H9 (cell line): ENCODE results near the gene ANGPTL8. TPM values are rescaled to one million over a fixed set of nuclear protein-coding genes. Genes with fewer than 3 reads are reported as not detected.

Experiments
- DNase-seq: peaks from one replicate; pipeline ENCODE4 v3.0.0-alpha.2; 2017
- H2AFZ ChIP-seq: one replicate; pipeline ENCODE4 v1.6.1; 2013; ENCODE audit warnings: mild to moderate bottlenecking, low read length, control low read depth, moderate library complexity
- H2AK5ac ChIP-seq: 2 replicates; pipeline ENCODE4 v1.6.1; 2013; ENCODE audit warnings: low read length, control low read depth, mixed read lengths; ENCODE audit not compliant: insufficient read length
- H2BK120ac ChIP-seq: one replicate; pipeline ENCODE4 v1.6.1; 2013; ENCODE audit warnings: low read depth, mild to moderate bottlenecking, low read length, control low read depth, inconsistent platforms; ENCODE audit not compliant: poor library complexity, severe bottlenecking
- H2BK12ac ChIP-seq: 2 replicates; pipeline ENCODE4 v1.6.1; 2013; ENCODE audit warnings: low read length, control low read depth, mixed read lengths, low read depth; ENCODE audit not compliant: insufficient read length
- H2BK15ac ChIP-seq: 2 replicates; pipeline ENCODE4 v1.6.1; 2013; ENCODE audit warnings: low read depth, low read length, control low read depth
- H2BK20ac ChIP-seq: one replicate; pipeline ENCODE4 v1.6.1; 2013; ENCODE audit warnings: low read depth, mild to moderate bottlenecking, low read length, control low read depth, inconsistent platforms; ENCODE audit not compliant: poor library complexity, severe bottlenecking
- H2BK5ac ChIP-seq: 2 replicates; pipeline ENCODE4 v1.6.1; 2013; ENCODE audit warnings: low read length, control low read depth, mixed read lengths; ENCODE audit not compliant: insufficient read length
- H3K14ac ChIP-seq: 2 replicates; pipeline ENCODE4 v1.6.1; 2013; ENCODE audit warnings: low read length, control low read depth; ENCODE audit not compliant: insufficient read depth
- H3K18ac ChIP-seq: 2 replicates; pipeline ENCODE4 v1.6.1; 2013; ENCODE audit warnings: low read depth, mild to moderate bottlenecking, mixed read lengths, low read length, control low read depth; ENCODE audit not compliant: insufficient read length
- H3K23ac ChIP-seq: 2 replicates; pipeline ENCODE4 v1.6.1; 2013; ENCODE audit warnings: low read length, control low read depth, mixed read lengths, low read depth; ENCODE audit not compliant: insufficient read length
- H3K23me2 ChIP-seq: 2 replicates; pipeline ENCODE4 v1.6.1; 2013; ENCODE audit warnings: low read depth, mild to moderate bottlenecking, mixed read lengths, low read length, control low read depth; ENCODE audit not compliant: insufficient read length, poor library complexity, severe bottlenecking
- H3K27ac ChIP-seq: 2 replicates; pipeline ENCODE4 v1.5.1; 2013; ENCODE audit warnings: low read length, control low read depth, mixed read lengths, low read depth; ENCODE audit not compliant: insufficient read length
- H3K27me3 ChIP-seq: 2 replicates; pipeline ENCODE4 v1.6.1; 2013; ENCODE audit warnings: low read length, control low read depth, inconsistent platforms; ENCODE audit not compliant: insufficient read depth
- H3K4ac ChIP-seq: 2 replicates; pipeline ENCODE4 v1.6.1; 2013; ENCODE audit warnings: low read depth, mild to moderate bottlenecking, control low read depth, inconsistent platforms, low read length, moderate library complexity
- H3K4me1 ChIP-seq: 2 replicates; pipeline ENCODE4 v1.6.1; 2013; ENCODE audit warnings: low read length, control low read depth, inconsistent platforms; ENCODE audit not compliant: insufficient read depth
- H3K4me2 ChIP-seq: 2 replicates; pipeline ENCODE4 v1.6.1; 2013; ENCODE audit warnings: low read length, control low read depth, mixed read lengths; ENCODE audit not compliant: insufficient read length, insufficient read depth
- H3K56ac ChIP-seq: 2 replicates; pipeline ENCODE4 v1.6.1; 2013; ENCODE audit warnings: low read depth, mild to moderate bottlenecking, mixed read lengths, low read length, control low read depth; ENCODE audit not compliant: insufficient read length
- H3K79me1 ChIP-seq: 2 replicates; pipeline ENCODE4 v1.6.1; 2013; ENCODE audit warnings: low read depth, mild to moderate bottlenecking, moderate library complexity, low read length, control low read depth, inconsistent platforms; ENCODE audit not compliant: insufficient read depth, poor library complexity, severe bottlenecking
- H3K79me2 ChIP-seq: 2 replicates; pipeline ENCODE4 v1.6.1; 2013; ENCODE audit warnings: low read length, control low read depth, inconsistent platforms; ENCODE audit not compliant: insufficient read depth
- H3K9ac ChIP-seq: 2 replicates; pipeline ENCODE4 v1.6.1; 2013; ENCODE audit warnings: low read length, control low read depth, mixed read lengths; ENCODE audit not compliant: insufficient read length; ENCODE audit errors: extremely low read depth
- H3K9me3 ChIP-seq: one replicate; pipeline ENCODE4 v1.6.1; 2013; ENCODE audit warnings: low read depth, low read length, inconsistent platforms; ENCODE audit not compliant: control insufficient read depth
- H3T11ph ChIP-seq: one replicate; pipeline ENCODE4 v1.6.1; 2013; ENCODE audit warnings: mild to moderate bottlenecking, low read length, control low read depth, inconsistent platforms
- H4K20me1 ChIP-seq: one replicate; pipeline ENCODE4 v1.6.1; 2013; ENCODE audit not compliant: control insufficient read depth, insufficient read length, insufficient read depth
- H4K5ac ChIP-seq: 2 replicates; pipeline ENCODE4 v1.6.1; 2013; ENCODE audit warnings: low read depth, mild to moderate bottlenecking, mixed read lengths, low read length, control low read depth; ENCODE audit not compliant: insufficient read length
- H4K8ac ChIP-seq: replicated peaks from 2 replicates; pipeline ENCODE4 v1.6.1; 2013; ENCODE audit warnings: low read length, control low read depth, mixed read lengths, low read depth; ENCODE audit not compliant: insufficient read length
- H4K91ac ChIP-seq: 2 replicates; pipeline ENCODE4 v1.6.1; 2013; ENCODE audit warnings: low read depth, mild to moderate bottlenecking, moderate library complexity, mixed read lengths, low read length, control low read depth; ENCODE audit not compliant: insufficient read length
- H3K27ac Mint-ChIP-seq, 3 experiments: 2 replicates in 2 of 3; 3 replicates in 1 of 3; pipeline ENCODE4 v1.8.0; 2020 to 2021; ENCODE audit warnings: mixed read lengths in 3 of 3, mild to moderate bottlenecking in 1 of 3, moderate library complexity in 1 of 3
- H3K27me3 Mint-ChIP-seq: 2 replicates; pipeline ENCODE4 v1.8.0; 2021; ENCODE audit warnings: low read depth, mild to moderate bottlenecking, moderate library complexity, mixed read lengths
- H3K36me3 Mint-ChIP-seq, 3 experiments: 2 replicates in 2 of 3; 3 replicates in 1 of 3; pipeline ENCODE4 v1.8.0; 2020 to 2021; ENCODE audit warnings: low read depth in 3 of 3, mixed read lengths in 3 of 3; ENCODE audit not compliant: insufficient read depth in 1 of 3
- H3K4me1 Mint-ChIP-seq, 2 experiments: 2 replicates each; pipeline ENCODE4 v1.8.0; 2020; ENCODE audit warnings: mixed read lengths in 2 of 2
- H3K4me3 Mint-ChIP-seq, 2 experiments: 2 replicates in 1 of 2; 3 replicates in 1 of 2; pipeline ENCODE4 v1.8.0; 2020 to 2021; ENCODE audit warnings: mild to moderate bottlenecking in 2 of 2, mixed read lengths in 2 of 2, moderate library complexity in 1 of 2
- H3K9me3 Mint-ChIP-seq, 2 experiments: 2 replicates in 1 of 2; 3 replicates in 1 of 2; pipeline ENCODE4 v1.8.0; 2020; ENCODE audit warnings: mild to moderate bottlenecking in 2 of 2, mixed read lengths in 2 of 2, moderate library complexity in 1 of 2
- CTCF ChIP-seq: fragments of 200-600 bp; sonication (generic); conservative IDR thresholded peaks from 3 replicates; pipeline ENCODE4 v1.8.0; 2021; ENCODE audit warnings: antibody characterized with exemption, mild to moderate bottlenecking
- WGBS: extraction: QIAGEN DNeasy Blood & Tissue Kit; methylation state at CpG from one replicate; pipeline ENCODE4 v1.1.7; 2013; ENCODE audit warnings: missing lambda C conversion rate, low lambda C conversion rate, mixed read lengths; ENCODE audit not compliant: insufficient read length; ENCODE audit errors: extremely low coverage; 5-methylcytosine and 5-hydroxymethylcytosine counted together
- total RNA-seq: library from RNA; stranded (reverse); gene quantifications from 2 replicates; pipeline ENCODE4 v1.2.1, GENCODE V29; 2021

ANGPTL8 gene
- total RNA-seq, 1 experiment from 2014 or later, result not detected

DNA sequence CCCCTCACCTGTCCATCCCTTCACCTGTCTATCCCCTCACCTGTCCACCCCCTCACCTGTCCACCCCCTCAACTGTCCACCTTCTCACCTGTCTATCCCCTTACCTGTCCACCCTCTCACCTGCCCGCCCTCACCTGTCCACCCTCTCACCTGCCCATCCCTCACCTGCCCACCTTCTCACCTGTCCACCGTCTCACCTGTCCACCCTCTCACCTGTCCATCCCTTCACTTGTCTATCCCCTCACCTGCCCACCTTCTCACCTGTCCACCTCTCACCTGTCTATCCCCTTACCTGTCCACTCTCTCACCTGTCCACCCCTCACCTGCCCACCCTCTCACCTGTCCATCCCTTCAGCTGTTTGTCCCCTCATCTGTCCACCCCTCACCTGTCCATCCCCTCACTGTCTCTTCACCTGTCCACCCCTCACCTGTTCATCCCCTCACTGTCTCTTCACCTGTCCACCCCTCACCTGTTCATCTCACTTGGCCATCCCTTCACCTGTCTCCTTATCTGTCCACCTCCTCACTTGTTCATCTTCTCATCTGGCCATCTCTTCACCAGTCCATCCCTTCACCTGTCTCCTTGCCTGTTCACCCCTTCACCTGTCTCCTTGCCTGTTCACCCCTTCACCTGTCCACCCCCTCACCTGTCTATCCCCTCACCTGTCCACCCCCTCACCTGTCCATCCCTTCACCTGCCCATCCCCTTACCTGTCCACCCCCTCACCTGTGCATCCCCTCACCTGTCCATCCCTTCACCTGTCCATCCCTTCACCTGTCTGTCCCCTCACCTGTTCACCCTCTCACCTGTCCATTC lies 29.4 kb upstream of the ANGPTL8 start:
- H2AK5ac ChIP-seq, result no peak overlapping the region
- no peak overlapping the region for H4K5ac ChIP-seq
- H3K9me3 ChIP-seq, result no peaks in the 10 kb centered on the region
- H3K4me3 Mint-ChIP-seq, result no peak overlapping the region
- no peak overlapping the region for H3K56ac ChIP-seq
- H4K8ac ChIP-seq, result peak overlapping the region; percentile 9
- no peak overlapping the region for H3K9ac ChIP-seq
- H2BK5ac ChIP-seq, result no peak overlapping the region
- H3K27me3 ChIP-seq, result no peaks in the 10 kb centered on the region
- H3K4me2 ChIP-seq, result no peak overlapping the region
- H3K36me3 Mint-ChIP-seq, result peaks cover 10 to 49% (median 39%) of the 10 kb centered on the region in 3 experiments; a peak in 6 of 7 replicates
- H3K23ac ChIP-seq, result no peak overlapping the region
- DNase-seq, result no peak
- no peak overlapping the region for H2BK12ac ChIP-seq
- no peak overlapping the region for H2AFZ ChIP-seq
- no peaks in the 10 kb centered on the region for H4K20me1 ChIP-seq
- no peak overlapping the region for H2BK15ac ChIP-seq
- no peaks in the 10 kb centered on the region for H3K9me3 Mint-ChIP-seq
- H3K79me2 ChIP-seq, result no peaks in the 10 kb centered on the region
- H2BK120ac ChIP-seq, result no peak overlapping the region
- no peaks in the 10 kb centered on the region for H3K4me1 ChIP-seq
- WGBS, result no CpG with 5 or more reads among the region's 2 CpGs
- no peak for TF ChIP-seq CTCF
- no peak overlapping the region for H4K91ac ChIP-seq
- H3K27me3 Mint-ChIP-seq, result no peaks in the 10 kb centered on the region
- H3K27ac Mint-ChIP-seq, result no peak overlapping the region
- no peak overlapping the region for H3K14ac ChIP-seq
- no peak overlapping the region for H3K18ac ChIP-seq
- H3T11ph ChIP-seq, result no peak overlapping the region
- H3K4me1 Mint-ChIP-seq, result no peaks in the 10 kb centered on the region
- no peak overlapping the region for H2BK20ac ChIP-seq
- H3K27ac ChIP-seq, result no peak overlapping the region
- no peaks in the 10 kb centered on the region for H3K79me1 ChIP-seq
- no peaks in the 10 kb centered on the region for H3K23me2 ChIP-seq
- H3K4ac ChIP-seq, result no peak overlapping the region
